AG09319 (cell line): ENCODE results near the gene ARMH1.

Source experiments
- DNase-seq: peaks from one replicate; pipeline ENCODE4 v3.0.0-alpha.2; 2010; ENCODE audit warnings: low read depth; ENCODE audit errors: extremely low read depth
- TF ChIP-seq, protein P1 (sequence below): IDR thresholded peaks from 2 replicates; pipeline ENCODE4 v1.5.1; 2011; ENCODE audit warnings: low read depth, mild to moderate bottlenecking, inconsistent platforms, low read length, moderate library complexity

The ARMH1 gene

DNA sequence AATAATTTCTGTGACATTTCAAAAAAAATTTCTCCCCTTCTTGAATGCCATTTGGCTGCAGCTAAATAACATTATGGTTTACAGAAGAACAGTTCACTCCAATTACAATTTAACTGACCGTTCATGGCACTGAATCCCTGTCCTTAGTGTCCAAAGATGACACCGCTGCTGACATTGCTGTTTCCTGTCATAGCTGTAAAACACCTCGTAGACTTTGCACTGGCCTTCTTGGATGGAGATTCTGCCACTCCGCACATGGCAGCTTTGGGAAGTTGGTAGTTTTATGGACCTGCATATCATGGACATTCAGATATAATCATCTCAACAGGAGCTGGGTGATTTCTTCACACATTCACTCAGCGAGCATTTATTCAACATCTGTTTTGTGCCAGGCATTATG lies 5.0 kb downstream of the ARMH1 start:
- TF ChIP-seq, protein P1, sequence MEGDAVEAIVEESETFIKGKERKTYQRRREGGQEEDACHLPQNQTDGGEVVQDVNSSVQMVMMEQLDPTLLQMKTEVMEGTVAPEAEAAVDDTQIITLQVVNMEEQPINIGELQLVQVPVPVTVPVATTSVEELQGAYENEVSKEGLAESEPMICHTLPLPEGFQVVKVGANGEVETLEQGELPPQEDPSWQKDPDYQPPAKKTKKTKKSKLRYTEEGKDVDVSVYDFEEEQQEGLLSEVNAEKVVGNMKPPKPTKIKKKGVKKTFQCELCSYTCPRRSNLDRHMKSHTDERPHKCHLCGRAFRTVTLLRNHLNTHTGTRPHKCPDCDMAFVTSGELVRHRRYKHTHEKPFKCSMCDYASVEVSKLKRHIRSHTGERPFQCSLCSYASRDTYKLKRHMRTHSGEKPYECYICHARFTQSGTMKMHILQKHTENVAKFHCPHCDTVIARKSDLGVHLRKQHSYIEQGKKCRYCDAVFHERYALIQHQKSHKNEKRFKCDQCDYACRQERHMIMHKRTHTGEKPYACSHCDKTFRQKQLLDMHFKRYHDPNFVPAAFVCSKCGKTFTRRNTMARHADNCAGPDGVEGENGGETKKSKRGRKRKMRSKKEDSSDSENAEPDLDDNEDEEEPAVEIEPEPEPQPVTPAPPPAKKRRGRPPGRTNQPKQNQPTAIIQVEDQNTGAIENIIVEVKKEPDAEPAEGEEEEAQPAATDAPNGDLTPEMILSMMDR: no peak
- DNase-seq: no peak

DNA sequence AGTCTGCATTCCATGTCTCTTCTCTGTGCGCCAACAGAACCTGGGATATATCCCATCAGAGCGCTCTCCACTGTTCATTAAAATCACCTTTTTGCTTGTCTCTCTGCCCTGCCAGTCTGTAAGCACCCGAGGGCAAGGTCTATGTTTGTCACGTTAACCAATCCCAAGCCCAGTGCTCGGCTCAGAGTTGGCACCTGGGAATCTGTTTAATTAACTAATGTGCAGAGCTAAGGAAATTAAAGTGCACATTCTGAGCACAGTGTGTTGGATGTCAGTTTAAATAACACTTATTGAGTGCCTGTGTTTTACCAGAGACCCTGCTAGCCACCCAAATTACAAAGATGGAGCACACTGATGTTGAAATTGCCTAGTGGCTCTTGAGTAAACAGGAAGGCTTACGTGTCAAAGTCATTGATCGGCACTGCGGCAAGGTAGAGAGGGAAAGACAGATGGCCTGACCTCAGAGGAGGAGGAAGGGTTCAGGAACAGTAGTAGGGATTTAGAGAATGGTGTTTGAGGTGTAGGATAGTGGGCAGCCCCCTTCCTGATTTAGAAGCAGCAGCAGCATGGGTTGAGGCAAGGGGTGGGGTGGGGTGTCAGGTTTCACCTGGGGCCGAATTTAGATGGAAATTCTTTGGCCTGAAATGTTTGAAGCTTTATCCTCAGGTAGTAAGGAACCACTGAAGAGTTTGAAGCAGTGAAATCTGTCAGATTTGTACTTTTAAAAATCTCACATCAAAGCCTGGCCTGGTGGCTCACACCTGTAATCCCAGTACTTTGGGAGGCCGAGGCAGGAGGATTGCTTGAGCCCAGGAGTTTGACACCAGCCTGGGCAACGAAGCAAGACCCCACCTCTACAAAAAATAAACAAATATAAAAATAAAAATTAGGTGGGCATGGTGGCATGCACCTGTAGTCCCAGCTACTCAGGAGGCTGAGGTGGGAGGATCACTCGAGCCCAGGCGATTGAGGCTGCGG lies 7.7 kb downstream of the ARMH1 start:
- no peak for DNase-seq
- TF ChIP-seq, protein P1: no peak

DNA sequence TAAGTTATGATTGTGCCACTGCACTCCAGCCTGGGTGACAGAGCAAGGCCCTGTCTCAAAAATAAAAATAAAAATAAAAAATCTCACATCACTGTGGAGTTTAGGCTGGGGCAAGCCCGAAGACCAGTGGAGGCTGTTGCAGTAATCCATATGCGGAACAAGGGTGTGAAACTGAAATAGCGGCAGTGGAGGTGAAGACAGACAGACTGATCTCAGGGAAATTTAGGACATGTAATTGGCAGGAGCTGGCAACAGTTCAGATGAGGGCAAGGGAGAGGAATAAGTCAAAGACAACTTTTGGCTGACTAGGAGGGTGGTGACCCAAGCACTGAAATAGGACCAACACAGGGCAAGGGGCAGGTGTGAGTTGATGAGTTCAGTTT lies 8.4 kb downstream of the ARMH1 start:
- no peak for DNase-seq

DNA sequence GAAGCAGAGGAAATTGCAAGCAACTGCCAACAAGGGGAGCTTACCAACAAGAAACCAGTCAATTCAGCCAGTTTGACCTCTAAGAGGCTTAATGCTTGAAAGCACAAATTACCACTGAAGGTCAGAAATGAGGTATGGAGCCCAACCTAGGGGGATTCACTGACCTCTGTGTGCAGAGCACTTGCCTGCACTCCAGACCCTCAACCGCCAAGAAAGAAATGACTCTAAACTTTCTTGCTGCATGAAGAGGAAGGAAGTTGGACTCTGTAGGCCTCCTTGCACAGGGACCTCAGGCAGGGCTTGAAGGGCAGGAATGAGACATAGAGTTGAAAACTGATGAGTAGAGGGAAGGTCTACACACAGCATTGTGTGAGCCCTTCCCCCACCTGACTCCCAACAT lies 10.0 kb downstream of the ARMH1 start:
- DNase-seq: no peak
- TF ChIP-seq, protein P1: no peak

More for the DNA sequence above, 8.4 kb downstream of the ARMH1 start:
- TF ChIP-seq, protein P1: no peak

DNA sequence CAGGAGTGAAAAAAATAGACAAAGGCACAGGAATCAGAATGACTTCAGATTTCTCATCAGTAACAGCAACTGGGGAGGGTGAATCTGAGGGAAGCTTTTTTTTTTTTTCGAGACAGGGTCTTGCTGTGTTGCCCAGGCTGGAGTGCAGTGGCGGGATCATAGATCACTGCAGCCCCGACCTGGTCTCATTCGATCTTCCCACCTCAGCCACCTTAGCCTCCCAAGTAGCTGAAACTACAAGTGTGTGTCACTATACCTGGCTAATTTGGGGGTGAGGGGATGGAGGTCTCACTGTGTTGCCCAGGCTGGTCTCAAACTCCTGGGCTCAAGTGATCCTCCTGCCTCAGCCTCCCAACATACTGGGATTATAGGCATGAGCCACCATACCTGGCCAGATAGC lies 10.7 kb downstream of the ARMH1 start:
- no peak for DNase-seq
- TF ChIP-seq, protein P1: no peak

DNA sequence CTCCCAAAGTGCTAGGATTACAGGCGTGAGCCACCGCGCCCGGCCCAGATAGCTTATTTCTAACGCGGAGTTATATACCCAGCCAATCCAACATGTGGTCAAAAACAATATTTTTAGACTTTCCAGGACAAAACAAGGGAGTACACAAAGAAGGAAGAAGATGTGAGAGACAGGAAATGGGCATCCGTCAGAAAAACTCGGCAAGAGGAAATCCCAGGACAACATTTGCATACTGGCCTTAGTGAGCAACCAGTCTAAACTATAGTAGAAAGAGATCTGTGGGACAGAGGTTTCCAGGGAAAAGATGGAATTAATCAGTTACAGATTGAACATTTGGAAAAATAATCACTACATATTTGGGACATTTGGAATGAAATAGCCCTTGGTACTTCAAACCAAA lies 11.4 kb downstream of the ARMH1 start:
- DNase-seq: no peak
- TF ChIP-seq, protein P1: no peak

DNA sequence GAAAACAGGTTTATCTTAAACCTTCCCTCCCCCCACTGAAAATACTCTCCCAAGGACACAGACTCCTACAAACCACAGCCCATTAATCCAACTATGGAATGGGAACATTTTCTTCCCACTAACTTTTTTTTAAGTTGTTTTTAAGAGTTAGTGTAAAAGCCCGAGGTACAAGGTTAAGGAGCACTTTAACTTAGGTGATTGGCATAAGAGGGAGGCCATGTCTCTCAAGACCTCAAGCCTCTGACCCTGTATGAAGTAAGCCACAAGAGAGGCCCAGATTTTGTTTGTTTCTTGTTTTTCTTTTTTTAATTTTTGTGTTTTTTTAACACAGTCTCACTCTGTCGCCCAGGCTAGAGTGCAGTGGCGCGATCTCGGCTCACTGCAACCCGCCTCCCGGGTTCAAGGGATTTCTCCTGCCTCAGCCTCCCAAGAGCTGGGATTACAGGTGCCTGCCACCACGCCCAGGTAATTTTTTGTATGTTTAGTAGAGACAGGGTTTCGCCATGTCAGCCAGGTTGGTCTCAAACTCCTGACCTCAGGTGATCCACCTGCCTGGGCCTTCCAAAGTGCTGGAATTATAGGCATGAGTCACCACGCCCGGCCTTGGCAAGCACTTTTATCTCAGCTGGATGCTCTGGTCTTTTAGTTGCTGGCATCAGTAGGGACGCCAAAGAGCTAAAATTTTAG lies 14.4 kb downstream of the ARMH1 start:
- TF ChIP-seq, protein P1: no peak
- DNase-seq: no peak
